ENCODE results near the gene TMEM178B.

The TMEM178B gene

DNA sequence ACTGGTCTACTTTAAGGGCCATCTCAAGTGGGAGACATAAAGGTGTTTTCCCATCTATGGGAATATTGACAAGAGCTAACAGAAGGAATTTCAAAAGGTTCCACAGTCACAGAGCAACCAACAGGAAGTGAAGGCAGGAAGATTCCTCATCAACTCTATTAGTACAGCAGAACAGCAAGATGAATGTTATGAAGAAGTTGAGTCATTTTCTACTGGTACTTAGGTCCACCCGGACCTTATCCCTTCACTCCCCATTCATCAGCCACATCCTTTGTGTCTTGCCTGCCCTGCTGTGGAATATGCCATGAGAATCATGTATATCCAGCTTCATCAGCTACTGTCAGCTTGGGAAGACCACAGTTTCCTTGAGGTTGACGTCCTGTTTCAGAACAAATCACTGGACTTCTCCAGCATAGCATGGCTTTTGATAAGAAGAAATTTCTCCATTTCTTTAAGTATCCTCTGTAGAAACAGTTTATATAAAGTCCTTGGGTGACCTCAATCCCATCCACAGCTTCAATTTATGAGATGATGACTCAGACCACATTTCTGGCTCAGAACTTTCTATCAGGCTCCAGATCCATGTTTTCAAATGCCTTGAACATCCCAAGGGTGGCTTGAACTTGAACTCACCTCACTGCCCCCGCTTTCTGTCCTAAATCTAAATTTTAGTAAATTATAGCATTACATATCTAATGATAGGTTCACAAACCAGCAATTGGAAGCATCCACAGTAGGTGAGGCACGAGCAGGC is 392.5 kb downstream of the TMEM178B start:
- no peak for DNase-seq (ENCODE audit: low spot score)

DNA sequence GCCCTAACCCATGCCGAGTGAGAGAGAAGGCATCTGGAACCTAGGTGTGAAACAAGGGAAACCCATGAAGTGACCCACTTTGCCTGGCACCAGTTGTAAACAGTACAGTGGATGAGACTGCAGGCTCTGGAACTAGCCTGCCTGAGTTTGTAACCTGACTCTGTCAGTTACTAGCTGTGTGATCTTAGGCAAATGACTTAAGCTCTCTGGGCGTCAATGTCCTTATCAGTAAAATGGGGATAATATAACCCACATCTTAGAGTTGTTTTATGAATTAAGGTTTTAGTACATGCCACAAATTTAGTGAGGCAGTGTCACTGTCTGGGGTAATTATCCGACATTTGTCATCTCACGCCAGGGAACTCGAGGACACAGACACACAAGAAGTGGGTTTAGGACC is 394.5 kb downstream of the TMEM178B start:
- DNase-seq (ENCODE audit: low spot score): no peak

DNA sequence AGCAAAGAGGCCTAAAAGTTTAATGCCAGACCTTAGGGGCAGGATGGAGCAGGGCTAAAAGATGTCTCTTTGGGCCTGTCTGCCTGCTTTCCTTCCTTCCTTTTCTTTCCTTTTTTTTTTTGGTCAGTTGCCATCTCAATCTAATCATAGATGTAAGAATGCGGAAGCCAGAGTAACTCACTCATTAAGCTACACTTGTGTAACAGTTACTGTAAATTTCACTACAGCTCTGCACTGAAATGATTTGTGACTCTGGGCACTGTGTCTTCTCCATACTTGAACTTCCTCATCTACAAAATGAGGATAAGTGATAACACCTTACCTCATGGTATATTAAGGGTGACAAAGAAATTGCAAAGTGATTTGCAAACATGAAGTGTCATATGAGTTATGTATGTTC is 401.8 kb downstream of the TMEM178B start:
- no peak for DNase-seq (ENCODE audit: low spot score)

DNA sequence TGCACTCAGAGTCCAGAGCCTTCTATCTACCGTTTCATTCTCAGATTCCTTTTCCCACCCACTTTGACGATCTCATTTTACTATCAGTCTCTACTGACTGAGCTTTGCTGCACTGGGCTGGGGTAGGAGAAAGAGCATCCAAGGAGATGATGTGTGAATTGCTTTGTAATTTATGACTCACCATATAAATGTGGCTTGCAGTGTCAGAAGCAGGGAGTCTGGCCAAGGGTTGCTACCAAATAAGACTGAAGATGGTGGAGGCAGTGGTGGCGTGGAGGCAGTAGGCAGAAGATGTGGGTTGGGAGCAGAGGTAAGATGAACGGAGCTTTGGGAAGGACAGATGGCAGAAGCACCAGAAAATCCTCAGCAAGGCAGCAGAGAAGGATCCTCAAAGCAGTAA is 404.0 kb downstream of the TMEM178B start:
- DNase-seq (ENCODE audit: low spot score): no peak

DNA sequence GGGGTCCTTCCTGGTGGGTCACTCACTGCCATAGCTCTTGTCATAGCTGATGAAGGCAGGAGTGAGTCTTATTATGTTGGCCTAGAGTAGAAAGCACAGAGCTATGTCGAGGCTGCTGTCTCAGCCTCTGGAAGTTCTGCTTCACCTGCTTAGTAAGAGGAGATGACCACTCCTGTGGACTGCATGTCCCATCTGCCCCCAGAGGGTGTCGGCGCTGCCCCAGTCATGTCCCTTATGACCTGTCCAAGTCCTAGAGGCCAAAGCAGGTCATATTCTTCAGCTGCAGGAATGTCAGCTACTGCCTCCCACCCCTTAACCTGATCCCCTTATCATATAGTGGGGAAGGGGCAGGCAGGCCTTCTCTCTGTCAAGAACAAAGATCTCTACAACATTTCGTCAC is 405.0 kb downstream of the TMEM178B start:
- no peak for DNase-seq (ENCODE audit: low spot score)

DNA sequence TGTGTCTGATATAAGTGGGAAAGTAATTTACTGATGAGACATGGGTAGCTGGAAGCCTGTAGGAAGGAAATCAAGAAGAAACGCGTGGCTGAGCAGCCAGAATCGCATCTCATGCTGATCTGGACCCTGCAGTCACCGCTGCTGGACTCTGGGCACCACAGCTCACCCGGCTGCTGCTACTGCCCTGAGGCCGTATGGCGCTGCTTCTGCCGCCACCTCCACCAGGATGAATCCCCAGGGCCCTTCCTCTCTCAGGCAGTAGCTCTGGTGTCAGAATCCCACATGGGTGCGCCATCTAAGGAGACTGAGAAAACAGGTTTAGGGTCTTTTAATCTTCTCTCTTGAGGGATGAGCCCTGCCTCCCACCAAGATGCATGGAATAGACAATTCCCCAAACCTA is 407.1 kb downstream of the TMEM178B start:
- DNase-seq (ENCODE audit: low spot score): no peak

DNA sequence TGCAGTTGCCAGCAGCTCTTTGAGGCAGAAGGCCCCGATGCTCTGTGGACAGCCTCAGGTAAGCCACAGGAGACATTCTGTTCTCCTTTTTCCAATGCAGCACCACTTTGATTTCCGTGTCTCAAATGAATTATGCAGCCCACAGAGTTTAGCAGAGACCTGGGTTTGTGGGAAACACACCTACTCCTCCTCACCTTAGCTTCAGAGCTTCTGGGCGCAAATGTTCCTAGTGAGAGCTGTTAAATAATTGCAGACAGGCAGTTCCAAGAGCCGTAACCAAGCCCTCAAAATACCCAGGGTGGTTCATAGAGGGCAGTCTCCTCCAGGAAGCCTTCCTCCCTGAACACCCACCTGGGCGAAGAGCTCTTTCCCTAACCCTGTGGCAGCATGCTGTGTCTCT is 408.1 kb downstream of the TMEM178B start:
- no peak for DNase-seq (ENCODE audit: low spot score)

DNA sequence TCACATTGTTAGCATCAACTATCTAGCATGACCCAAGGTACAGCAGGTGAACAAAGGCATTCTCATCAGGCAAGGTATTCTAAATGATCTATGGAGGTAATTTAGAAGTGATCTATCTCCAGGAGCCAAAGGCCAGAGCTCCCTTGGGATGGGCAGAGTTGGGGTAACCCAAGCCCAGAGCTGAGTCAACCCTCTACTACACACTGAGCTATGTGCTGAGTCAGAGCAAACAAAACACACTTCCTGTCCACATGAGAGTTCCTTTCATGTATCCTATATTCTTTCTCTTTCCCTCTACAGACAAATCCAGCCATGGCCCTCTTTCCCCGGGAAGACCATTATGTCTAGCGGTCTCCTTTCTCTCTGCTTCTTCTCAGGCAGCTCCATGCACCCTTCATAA is 409.2 kb downstream of the TMEM178B start:
- no peak for DNase-seq (ENCODE audit: low spot score)

DNA sequence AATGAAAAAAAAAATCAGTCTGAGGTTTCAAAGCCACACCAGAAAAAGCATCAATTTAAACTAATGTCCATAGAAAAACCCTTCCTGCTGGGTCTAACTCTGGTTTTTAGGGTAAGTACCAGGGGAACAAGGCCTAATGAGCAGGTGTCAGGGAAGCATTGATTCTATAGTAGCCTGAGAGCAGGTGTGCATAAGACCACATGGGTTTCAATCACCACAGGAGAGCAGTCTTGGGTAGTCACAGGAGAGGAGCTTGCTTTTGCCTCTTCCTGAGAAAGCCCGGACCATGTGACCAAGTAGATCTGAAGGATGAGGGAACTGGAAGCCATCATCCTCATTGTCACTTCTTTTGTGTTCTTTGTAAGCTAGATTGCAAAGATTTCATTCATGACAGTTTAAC is 411.0 kb downstream of the TMEM178B start:
- no peak for DNase-seq (ENCODE audit: low spot score)

DNA sequence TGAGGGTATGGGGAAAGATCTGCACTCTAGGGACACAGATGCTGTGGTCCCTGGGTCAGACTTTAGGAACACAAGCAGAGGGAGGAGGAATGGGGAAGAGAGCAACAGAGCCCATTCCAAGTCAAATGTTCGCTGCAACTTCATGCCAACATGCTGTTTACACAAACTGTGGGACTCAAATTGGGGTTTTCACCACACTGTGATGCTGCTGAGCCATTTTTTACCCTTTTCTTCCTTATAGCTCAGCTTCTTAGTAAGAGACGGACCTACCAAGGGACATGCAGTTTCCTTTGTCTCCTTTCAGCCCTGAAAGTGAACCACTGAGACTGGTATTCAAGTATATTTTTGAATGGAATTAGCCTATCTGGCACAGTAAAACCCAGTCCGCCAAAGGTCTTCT is 413.1 kb downstream of the TMEM178B start:
- no peak for DNase-seq (ENCODE audit: low spot score)

DNA sequence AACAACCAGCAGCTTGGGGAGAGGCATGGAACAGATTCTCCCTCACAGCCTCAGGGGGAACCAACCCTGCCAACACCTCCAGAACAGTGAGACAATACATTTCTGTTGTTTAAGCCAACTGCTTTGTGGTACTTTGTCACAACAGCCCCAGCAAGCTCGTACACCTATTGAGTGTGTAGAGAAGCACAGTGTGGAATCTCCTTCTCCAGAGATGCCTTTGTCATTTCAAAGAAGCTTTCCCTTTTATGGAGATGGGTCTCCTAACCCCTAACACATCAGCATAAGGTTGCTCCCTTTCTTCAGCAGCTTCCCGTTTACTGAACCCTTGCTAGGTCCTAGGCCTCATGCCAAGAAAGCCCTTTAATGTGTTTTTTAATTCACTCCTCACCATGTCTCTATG is 416.6 kb downstream of the TMEM178B start:
- no peak for DNase-seq (ENCODE audit: low spot score)

DNA sequence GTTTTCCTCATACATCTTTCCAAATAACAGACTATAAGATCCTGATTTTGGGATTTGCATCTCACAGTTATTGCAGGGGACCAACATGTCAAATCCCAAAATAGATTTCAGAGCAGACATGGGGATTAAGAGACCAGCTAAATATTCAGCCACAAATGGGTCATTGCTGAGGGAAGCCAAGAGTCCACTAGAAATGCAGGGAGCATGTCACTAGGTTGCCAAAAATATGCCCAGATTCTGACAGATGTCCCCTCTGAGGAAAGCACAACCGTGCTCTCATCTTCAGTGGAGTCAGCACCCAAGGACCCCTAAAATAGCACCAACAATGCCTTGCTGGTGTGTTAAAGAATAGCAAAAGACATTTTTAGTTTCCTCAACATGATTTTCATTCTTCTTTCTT is 421.2 kb downstream of the TMEM178B start:
- DNase-seq (ENCODE audit: low spot score): no peak

DNA sequence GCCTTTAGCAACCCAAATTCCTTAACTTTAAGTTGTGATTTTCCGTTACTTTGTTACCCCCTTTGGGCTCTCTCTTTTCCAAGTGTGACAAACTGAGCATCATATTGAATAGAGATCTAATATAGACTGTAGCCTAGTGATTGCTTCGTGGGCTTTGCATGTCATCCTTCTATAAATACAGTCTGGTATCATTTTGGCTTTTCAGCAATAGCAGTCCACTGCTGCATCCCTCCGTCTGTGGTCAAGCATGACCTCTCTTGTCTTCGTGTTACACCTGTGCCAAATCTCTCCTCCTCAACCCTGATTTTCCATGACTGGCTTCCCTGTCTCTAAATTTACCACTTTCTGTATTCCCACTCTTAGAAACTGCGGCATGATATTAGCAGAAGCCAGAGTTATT is 423.5 kb downstream of the TMEM178B start:
- DNase-seq (ENCODE audit: low spot score): no peak

DNA sequence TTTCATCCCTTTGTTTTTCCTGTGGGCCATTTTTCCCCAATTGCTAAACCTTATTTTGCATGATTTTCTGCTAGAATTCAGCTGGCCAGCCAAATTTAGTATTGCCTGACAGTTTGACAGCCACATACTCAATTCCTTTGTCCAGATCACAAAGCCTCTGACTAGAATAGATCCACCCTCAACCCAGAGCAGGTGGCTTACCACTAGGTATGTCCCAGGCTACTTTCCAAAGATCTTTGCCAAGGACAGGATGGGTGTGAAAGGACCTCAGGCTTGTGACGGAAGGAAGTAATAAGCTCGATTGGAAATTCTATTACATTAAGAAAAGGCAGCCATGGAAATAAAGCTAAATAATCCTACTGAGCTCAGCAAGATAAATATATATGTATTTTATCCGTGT is 426.7 kb downstream of the TMEM178B start:
- DNase-seq (ENCODE audit: low spot score): no peak

DNA sequence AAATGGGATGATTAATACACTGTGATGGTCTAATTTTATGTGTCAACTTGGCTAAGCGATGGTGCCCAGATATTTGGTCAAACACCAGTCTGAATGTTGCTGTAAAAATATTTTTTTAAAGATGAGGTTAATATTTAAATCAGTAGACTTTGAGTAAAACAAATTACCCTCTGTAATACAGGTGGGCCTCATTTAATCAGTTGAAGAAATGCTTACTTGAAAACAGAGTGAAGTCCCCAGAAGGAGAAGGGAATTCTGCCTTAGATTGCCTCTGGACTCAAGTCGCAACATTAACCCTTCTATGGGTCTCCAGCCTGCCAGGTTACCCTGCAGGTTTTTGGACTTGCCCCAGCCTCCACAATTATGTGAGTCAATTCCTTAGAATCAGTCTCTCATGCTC is 427.6 kb downstream of the TMEM178B start:
- no peak for DNase-seq (ENCODE audit: low spot score)

DNA sequence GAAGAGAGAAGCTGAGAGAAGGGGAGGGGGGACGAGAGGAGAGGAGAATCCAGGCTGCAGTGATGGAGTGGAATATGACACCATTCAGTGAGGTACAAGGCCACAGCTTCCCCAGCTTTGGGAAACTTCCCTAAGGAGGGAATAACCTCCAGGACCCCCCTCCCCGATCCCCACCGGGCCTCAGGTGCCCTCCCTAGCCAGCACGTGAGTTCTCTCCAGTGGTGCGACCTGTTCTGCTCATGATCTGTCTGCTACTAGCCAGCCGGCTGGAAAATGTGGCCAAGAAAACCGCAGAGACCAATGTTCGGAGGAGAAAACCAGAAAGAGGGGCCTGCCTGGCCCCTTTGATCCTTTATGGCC is 437.4 kb downstream of the TMEM178B start:
- no peak for DNase-seq (ENCODE audit: low spot score)

DNA sequence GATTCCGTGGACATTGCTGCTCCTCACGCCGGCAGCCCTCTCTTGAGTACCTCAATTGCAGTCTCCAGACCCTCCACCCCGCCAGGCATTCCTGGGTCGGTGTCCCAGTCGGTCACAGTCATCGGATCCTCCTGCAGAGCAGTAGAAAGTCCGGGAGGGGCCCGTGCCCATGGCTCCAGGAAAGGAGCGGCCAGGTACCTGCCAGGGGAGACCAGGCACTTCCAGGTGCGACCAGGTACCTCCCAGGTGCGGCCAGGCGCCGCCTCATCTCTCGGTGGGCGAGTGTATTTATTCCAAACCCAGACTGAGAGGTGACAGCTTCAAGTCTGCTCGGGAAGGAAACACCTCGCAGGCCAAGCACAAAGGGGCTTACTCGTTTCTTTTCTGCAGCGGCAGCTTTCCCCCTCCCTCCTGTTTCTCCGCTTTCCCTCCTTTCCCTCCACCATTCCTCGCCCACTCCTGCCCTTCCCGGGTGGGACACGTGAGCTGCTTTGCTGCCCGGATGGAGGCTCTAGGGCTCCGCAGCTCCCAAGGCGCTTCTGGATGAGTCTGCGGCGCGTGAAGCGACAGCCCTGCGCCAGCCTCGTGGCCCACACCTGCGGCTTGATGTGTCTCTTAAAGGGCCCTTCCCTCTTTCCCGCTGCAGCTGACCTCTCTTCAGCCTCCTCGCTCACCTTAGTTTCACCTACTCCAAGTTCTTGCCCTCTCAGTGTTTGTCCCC is 438.0 kb downstream of the TMEM178B start:
- no peak for DNase-seq (ENCODE audit: low spot score)

DNA sequence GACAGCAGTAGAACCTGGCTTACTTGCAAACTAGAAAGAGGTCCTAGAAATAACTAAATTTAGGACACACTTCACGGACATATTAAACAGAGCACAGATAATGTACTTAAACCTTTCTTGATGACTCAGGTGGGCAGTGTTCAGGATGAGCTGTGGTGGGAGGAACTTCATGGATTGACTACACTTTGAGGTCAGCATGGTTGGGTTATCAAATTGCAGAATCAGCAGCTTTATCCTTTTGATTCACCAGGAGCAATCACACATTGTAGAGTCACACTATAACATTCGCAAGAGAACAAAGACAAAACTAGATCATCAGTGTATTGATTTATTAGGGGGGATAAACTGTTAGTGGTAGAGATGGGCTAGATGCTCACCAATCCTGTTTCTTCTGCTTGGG is 438.7 kb downstream of the TMEM178B start:
- no peak for DNase-seq (ENCODE audit: low spot score)

DNA sequence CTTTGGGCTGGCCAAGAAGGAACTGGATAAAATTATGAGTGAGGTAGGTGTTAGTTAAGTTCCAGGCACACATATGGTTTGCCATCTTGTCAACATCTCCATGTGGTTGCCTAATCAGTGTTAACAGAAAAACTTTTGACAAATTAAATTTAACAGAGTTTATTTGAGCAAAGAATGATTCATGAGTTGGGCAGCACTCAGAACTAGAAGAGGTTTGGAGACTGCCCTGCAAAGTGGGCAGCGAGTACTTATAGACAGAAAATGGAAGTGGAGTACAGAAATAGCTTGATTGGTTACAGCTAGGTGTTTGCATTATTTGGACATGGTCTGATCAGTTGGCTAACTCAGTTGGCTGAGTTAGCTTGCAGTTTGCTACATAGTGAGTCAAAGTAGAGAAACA is 439.9 kb downstream of the TMEM178B start:
- no peak for DNase-seq (ENCODE audit: low spot score)

DNA sequence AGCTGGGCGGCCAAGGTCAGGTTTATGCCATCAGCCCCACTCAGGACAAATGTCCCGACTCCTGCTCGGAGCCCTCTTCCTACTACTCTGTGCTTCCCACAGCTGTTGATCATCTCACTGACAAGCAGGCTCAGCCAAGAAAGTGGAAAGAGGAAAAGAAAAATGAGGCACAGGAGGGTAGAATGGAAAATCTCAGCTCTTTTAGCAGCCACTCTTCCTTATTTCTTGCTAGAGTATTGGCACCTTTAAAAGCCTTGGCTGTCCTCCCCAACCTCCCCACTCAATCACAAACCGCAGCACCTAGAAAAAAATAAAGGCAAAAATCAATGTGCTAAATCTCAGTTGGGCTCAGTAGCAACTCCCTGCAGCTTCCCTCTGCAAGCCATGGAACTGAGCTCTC is 442.1 kb downstream of the TMEM178B start:
- DNase-seq (ENCODE audit: low spot score): no peak

DNA sequence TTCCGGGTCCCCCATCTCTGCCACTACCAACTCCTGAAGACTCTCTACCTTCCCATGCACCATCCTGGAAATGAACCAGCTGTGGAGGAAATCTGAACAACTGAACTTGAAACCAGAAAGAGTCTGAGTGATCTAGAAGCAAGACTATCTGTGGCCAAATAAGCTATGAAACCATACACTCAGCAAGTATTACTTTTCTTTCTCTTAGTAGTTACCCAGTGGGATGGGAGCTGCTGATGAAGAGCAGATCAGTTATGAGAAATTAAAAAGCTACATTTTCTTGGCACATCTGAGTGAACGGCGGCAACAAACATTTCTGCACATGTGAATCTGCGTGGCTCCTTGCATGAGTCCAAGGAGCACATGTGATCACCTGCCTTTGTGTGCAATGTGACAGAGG is 445.8 kb downstream of the TMEM178B start:
- no peak for DNase-seq (ENCODE audit: low spot score)

DNA sequence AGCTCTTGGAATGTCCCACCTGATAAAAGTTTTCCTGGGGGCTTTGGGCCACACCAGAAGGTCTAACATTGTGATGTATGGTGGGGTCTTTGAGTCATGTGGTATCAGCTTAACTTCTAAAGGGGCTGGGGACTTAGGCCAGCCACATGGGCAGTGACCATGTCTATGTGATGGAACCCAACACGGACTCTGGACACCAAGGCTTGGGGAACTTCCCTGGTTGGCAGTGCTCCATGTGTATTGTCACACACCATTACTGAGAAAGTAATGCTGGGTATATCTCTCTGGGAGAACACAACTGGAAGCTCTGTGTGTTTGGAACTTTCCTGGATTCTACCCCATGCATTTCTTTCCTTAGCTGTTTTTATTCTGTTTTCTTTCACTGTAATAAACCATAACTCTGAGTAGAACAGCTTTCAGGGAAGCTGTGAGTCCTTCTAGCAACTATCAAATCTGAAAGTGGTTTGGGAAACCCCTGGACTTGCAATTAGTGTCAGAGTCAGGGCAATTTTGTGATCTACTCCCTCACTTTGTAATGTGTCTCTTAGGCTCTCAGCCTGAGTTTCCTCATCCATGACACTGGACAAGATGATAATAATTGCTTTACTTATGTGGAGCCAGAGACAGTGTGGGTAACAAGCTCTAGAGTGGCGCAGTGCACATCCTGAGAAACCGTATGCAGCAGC is 448.9 kb downstream of the TMEM178B start:
- DNase-seq (ENCODE audit: low spot score): no peak

DNA sequence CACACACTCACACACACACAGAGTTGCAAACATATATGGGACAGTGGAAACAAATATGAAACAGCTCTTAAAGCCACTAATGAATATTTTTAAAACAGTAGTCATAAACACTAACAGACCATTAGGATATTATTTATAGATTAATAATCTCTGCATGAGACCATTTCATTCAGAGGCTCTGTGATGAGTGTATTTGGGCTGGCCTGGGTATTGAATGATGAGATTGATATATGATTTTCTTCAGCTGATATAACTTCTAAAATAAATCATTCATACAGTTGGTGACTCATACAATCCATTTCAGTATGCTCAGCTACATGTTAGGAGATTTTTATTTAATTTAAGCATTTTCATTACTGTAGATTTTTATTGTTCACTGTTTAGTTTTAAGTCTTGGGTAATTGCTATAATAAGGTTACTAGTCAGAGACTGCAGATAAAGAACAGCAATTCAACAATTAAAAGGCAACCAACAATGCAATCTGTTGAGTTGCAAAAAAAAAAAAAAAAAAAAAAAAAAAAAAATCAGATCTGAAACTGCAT is 452.2 kb downstream of the TMEM178B start:
- DNase-seq (ENCODE audit: low spot score): no peak

Data from left forelimb (tissue), 1 donor.